Body of pancreas (tissue), 4 donors: ENCODE data around the gene PRPSAP2. TPM values are rescaled to one million over a fixed set of nuclear protein-coding genes. Genes with fewer than 3 reads are reported as not detected.
A peak's percentile ranks its signal among the peaks of the same experiment; 100 is the strongest.

ENCODE experiments used
- ATAC-seq: fragments of 150-250 bp; one replicate; pipeline ENCODE4 v1.9.1; 2016
- DNase-seq, 4 donors: peaks; one replicate each; pipeline ENCODE4 v3.0.0-alpha.2; 2019
- H3K27ac ChIP-seq, 4 donors: fragments of 200-600 bp; sonication (generic); 1 replicate in 3 of 4; 2 replicates in 1 of 4; pipeline versions ENCODE4 v1.5.1 to v1.6.1; 2016 to 2019; ENCODE audit warnings: mild to moderate bottlenecking in 1 of 4, mixed read lengths in 1 of 4, moderate library complexity in 1 of 4
- H3K27me3 ChIP-seq, 2 donors: fragments of 200-600 bp; sonication (generic); one replicate each; pipeline ENCODE4 v1.6.0; 2016; ENCODE audit warnings: mild to moderate bottlenecking in 1 of 2
- H3K36me3 ChIP-seq, 2 donors: fragments of 200-600 bp; sonication (generic); replicated peaks in 1 of 2; 2 replicates each; pipeline ENCODE4 v1.5.1; 2016; ENCODE audit warnings: low read depth in 2 of 2; ENCODE audit not compliant: insufficient read depth in 1 of 2
- H3K4me1 ChIP-seq: fragments of 200-600 bp; sonication (generic); one replicate; pipeline ENCODE4 v1.6.0; 2016
- H3K4me3 ChIP-seq, 2 donors: fragments of 200-600 bp; sonication (generic); 1 replicate in 1 of 2; 2 replicates in 1 of 2; pipeline ENCODE4 v1.5.1; 2016 to 2019
- H3K9me3 ChIP-seq, 3 donors: fragments of 200-600 bp; sonication (generic); 1 replicate in 2 of 3; 2 replicates in 1 of 3; pipeline ENCODE4 v1.5.1; 2016
- POLR2A ChIP-seq, 3 donors: fragments of 450-650 bp; IDR thresholded peaks; one replicate each; pipeline ENCODE4 v1.6.1; 2016; ENCODE audit warnings: antibody characterized with exemption in 3 of 3, mild to moderate bottlenecking in 2 of 3
- WGBS, 2 donors: methylation state at CpG; one replicate each; pipeline ENCODE4 v1.1.5; 2017; 5-methylcytosine and 5-hydroxymethylcytosine counted together
- intact Hi-C: fragments of 100-400 bp; cut with DNase I; formaldehyde crosslinking; loops from one replicate; pipeline ENCODE4 v1.15.1; 2023
- total RNA-seq, 2 donors: library from RNA; depleted of rRNA; stranded (reverse); fragments of >200 nt; gene quantifications; one replicate each; pipeline ENCODE4 v1.1.0, GENCODE V29; 2016
- TF ChIP-seq, protein P1 (sequence below), 7 experiments: fragments of 450-650 bp in 4 of 7; fragments of 200-600 bp in 3 of 7; sonication (generic) in 3 of 7; IDR thresholded peaks; one replicate each; pipeline ENCODE4 v1.5.1; 2016 to 2019; ENCODE audit warnings: antibody characterized with exemption in 7 of 7

PRPSAP2 gene
- total RNA-seq, 2 donors from 2014 or later, result 16.6 to 35.6 TPM

DNA sequence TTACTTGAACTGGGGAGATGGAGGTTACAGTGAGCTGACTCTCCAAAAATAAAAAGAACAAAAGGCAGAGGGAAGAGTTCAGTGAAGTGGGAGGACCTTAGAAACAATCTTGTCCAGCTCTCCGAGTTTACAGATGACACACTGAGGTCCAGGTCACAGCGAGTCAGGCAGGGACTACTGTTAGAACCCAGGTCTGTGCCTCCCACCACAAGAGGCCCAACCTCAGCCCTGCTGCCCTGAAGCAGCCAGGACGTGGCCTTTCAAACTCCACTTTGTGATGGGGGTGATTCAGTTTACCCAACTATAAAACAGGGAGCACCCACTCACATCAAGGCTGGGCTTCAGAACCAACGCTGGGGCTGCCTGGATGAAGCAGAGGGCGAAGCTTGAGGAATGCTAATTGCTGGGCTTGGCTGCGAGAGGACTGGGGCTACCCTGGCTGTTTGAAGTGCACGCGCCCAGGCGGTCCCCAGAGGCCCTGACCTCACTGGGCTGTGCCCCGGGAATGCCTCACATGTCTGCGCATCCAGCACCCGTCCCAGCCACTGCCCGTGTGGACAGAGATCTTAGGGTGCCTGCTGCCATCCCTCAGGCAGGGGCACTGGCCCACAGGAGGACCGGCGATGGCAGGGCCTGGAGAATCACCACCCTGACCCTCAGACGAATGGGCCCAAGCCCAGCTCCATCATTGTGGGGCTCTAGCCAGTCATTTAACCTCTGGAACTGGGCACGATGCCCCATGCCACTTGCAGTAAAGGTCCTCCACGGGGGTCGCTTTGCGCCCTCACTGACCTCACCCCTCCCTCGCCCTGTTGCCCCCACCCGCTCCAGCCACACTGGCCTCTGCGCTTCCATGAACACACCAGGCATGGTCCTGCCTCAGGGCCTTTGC, 105.4 kb downstream of the PRPSAP2 start:
- H3K9me3 ChIP-seq, result no peaks in the 10 kb centered on the region
- H3K4me1 ChIP-seq, result peaks cover 30% of the 10 kb centered on the region
- peak in 1 of 4 donors; percentile 4 for DNase-seq

DNA sequence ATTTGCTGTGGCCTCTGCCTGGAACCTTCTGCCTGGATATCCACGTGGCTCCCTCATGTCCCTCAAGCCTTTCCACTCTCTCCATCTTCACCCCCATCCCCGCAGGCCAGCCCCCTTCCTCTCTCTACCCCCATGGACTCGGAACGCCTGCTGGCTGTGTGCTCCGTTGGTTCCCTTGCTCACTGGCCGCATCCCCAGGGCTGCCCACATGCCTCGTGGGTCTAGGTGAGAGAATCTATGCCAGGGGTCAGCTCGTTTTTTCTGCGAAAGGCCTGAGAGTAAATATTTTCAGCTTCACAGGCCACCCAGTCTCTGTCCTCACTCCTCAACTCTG, 106.1 kb downstream of the PRPSAP2 start:
- intact Hi-C loops, result no loop called here

More for the DNA sequence above, 105.4 kb downstream of the PRPSAP2 start:
- Histone ChIP-seq H3K27ac (no peak overlapping the region), H3K27me3 (no peaks in the 10 kb centered on the region), H3K36me3 (no peaks in the 10 kb centered on the region), H3K4me3 (no peak overlapping the region)
- 79 to 82% methylated on average over 10 to 23 of the region's 23 CpGs for WGBS, 2 donors
- TF ChIP-seq, protein P1, sequence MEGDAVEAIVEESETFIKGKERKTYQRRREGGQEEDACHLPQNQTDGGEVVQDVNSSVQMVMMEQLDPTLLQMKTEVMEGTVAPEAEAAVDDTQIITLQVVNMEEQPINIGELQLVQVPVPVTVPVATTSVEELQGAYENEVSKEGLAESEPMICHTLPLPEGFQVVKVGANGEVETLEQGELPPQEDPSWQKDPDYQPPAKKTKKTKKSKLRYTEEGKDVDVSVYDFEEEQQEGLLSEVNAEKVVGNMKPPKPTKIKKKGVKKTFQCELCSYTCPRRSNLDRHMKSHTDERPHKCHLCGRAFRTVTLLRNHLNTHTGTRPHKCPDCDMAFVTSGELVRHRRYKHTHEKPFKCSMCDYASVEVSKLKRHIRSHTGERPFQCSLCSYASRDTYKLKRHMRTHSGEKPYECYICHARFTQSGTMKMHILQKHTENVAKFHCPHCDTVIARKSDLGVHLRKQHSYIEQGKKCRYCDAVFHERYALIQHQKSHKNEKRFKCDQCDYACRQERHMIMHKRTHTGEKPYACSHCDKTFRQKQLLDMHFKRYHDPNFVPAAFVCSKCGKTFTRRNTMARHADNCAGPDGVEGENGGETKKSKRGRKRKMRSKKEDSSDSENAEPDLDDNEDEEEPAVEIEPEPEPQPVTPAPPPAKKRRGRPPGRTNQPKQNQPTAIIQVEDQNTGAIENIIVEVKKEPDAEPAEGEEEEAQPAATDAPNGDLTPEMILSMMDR (IDR thresholded peaks at IDR 0.05), result no peak
- TF ChIP-seq POLR2A (IDR thresholded peaks at IDR 0.05), result no peak
- intact Hi-C loops, result no loop called here
- ATAC-seq, result no peak

DNA sequence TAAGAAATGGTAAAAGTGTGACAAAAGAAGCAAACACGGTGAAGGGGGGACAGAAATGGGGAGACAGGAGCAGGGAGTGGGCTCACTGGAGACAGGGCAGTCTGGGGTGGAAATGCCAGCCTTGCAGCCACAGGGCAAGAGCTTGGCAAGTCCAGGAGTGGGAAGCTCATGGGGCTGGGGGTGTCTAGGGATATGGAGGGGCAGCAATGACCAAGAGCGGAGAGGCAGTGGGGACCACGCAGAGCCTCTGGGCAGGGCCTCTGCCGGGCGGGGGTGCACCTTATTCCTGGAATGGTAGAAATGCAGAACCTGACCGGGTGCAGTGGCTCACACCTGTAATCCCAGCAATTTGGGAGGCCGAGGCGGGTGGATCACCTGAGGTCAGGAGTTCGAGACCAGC, 106.6 kb downstream of the PRPSAP2 start:
- DNase-seq (no peak), ATAC-seq (no peak)
- no peak overlapping the region for H3K4me3 ChIP-seq
- H3K4me1 ChIP-seq, result peaks cover 33% of the 10 kb centered on the region
- TF ChIP-seq, protein P1 (IDR thresholded peaks at IDR 0.05), result no peak
- H3K9me3 ChIP-seq, result no peaks in the 10 kb centered on the region
- 89 to 92% methylated on average over 9 of the region's 9 CpGs for WGBS, 2 donors
- intact Hi-C loops, result no loop called here
- H3K27ac ChIP-seq, result no peak overlapping the region
- H3K27me3 ChIP-seq, result no peaks in the 10 kb centered on the region
- H3K36me3 ChIP-seq, result no peaks in the 10 kb centered on the region

More for the DNA sequence above, 106.1 kb downstream of the PRPSAP2 start:
- 73 to 76% methylated on average over 9 of the region's 9 CpGs for WGBS, 2 donors
- no peak for DNase-seq
- no peaks in the 10 kb centered on the region for H3K9me3 ChIP-seq
- H3K27me3 ChIP-seq, result no peaks in the 10 kb centered on the region
- H3K27ac ChIP-seq, result no peak overlapping the region
- no peaks in the 10 kb centered on the region for H3K36me3 ChIP-seq
- no peak overlapping the region for H3K4me3 ChIP-seq
- H3K4me1 ChIP-seq, result peaks cover 33% of the 10 kb centered on the region
- no peak for TF ChIP-seq POLR2A (IDR thresholded peaks at IDR 0.05)
- TF ChIP-seq, protein P1 (IDR thresholded peaks at IDR 0.05), result no peak
- ATAC-seq, result no peak

DNA sequence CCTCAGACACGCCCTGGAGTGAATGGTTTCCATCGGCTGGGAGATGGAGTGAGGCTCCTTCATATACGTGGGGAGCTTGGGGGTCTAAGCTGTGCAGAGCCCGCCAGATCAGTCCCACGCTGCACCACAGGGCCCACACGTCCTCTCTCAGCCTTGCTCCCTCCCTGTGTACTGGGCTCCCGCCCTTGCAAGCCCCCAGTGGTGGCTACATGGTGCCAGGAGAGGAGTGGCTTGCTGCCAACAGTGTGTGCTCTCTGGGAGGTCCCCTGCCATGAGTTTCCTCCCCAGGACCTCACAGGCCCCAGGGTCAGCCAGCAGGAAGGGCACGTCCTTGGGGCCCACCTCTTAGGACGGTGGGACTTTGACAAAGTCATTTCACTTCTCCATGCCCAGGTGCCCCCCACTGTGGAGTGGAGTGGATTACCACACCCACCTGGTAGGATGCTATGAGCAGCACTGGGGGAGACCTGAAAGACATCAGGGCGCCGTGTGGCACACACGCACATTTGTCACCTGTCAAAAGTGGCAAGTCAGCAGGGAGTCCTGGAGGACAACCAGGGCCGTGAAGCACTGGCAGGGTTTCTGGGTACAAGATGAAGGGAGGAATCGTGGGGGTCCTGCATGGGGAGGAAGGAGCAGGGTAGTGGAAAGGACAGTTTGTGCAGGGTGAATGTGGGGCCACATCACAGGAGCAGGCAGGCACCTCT, 107.8 kb downstream of the PRPSAP2 start:
- WGBS, 2 donors, result 54 to 61% methylated on average over 12 to 14 of the region's 14 CpGs
- Histone ChIP-seq H3K36me3 (no peaks in the 10 kb centered on the region), H3K27me3 (no peaks in the 10 kb centered on the region), H3K4me3 (no peak overlapping the region), H3K4me1 (peaks cover 33% of the 10 kb centered on the region), H3K9me3 (no peaks in the 10 kb centered on the region), H3K27ac (peak overlapping the region in 3 of 4 donors; percentile 32 to 64 (median 62))
- no peak for TF ChIP-seq POLR2A (IDR thresholded peaks at IDR 0.05)
- TF ChIP-seq, protein P1 (IDR thresholded peaks at IDR 0.05), result no peak
- ATAC-seq, result peak; percentile 47
- intact Hi-C loops, result no loop called here
- peak; percentile 36 to 57 (median 54) for DNase-seq
